ENCODE measurements around the gene SMC3. TPM values are rescaled to one million over a fixed set of nuclear protein-coding genes. Genes with fewer than 3 reads are reported as not detected.

Gene SMC3
- total RNA-seq, 1 donor from 2014 or later = 94.6 TPM

- Mint-ChIP-seq H3K27me3 (peaks cover 10% of the 10 kb centered on the region), H3K4me3 (ENCODE audit: low read depth) (no peak overlapping the region), H3K36me3 (ENCODE audit: insufficient read depth) (no peaks in the 10 kb centered on the region), H3K4me1 (ENCODE audit: low read depth) (peaks cover 2% of the 10 kb centered on the region), H3K9me3 (ENCODE audit: low read depth) (peaks cover 2% of the 10 kb centered on the region), H3K27ac (no peak overlapping the region)
- DNase-seq (ENCODE audit: low spot score, unreplicated experiment) = no peak
- TF ChIP-seq, protein P1, sequence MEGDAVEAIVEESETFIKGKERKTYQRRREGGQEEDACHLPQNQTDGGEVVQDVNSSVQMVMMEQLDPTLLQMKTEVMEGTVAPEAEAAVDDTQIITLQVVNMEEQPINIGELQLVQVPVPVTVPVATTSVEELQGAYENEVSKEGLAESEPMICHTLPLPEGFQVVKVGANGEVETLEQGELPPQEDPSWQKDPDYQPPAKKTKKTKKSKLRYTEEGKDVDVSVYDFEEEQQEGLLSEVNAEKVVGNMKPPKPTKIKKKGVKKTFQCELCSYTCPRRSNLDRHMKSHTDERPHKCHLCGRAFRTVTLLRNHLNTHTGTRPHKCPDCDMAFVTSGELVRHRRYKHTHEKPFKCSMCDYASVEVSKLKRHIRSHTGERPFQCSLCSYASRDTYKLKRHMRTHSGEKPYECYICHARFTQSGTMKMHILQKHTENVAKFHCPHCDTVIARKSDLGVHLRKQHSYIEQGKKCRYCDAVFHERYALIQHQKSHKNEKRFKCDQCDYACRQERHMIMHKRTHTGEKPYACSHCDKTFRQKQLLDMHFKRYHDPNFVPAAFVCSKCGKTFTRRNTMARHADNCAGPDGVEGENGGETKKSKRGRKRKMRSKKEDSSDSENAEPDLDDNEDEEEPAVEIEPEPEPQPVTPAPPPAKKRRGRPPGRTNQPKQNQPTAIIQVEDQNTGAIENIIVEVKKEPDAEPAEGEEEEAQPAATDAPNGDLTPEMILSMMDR (IDR thresholded peaks at IDR 0.05; ENCODE audit: unreplicated experiment) = no peak
Measured at GRCh38 chr10:110534571-110534970, 32.9 kb upstream of the SMC3 start.

DNA sequence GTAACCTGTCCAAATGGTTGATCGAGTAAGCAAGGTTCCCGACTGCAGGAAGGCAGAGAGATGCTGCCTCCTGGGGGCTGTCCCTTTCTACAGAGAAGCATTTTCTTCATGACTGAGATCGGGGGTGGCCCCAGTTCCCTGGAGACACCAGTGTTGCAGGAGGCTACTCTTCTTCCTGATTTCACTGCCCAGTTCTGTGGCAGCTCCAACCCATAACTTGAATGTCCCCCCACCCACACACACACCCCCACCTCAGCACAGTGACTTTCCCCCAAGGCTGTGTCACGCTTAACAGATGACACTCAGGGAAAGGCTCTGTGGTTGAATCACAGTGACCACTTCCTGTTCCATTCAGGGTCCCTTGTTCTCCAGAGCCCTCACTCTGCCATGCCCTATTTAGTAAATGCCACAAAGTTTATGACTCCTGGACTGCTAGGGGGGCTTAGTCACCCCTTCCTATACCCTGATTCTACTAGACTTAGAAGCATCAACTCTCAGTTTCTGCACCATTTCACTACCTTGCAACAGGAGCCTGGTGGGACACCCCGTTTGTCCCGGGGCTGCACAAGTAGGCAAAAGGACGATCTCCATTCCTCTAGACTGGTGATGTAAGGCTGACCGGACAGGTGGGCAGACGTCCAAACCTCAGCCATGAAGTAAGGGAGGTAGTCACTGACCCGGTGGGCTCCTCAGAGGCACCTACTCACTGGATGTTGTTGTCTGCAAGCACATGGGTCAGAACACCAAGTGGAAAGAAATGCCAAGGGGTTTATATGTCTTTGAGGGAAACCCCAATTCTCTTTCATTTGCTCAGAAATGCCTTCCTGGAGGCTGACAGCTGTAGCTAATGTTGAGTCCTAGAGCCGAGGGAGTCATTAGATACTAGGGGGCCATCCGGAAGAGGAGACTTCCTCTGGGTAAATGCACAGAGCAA, 31.3 kb upstream of the SMC3 start:
- Mint-ChIP-seq H3K27me3 (peaks cover 3% of the 10 kb centered on the region), H3K36me3 (ENCODE audit: insufficient read depth) (no peaks in the 10 kb centered on the region), H3K27ac (no peak overlapping the region), H3K4me3 (ENCODE audit: low read depth) (no peak overlapping the region), H3K9me3 (ENCODE audit: low read depth) (peaks cover 2% of the 10 kb centered on the region), H3K4me1 (ENCODE audit: low read depth) (peaks cover 5% of the 10 kb centered on the region)
- TF ChIP-seq, protein P1 (IDR thresholded peaks at IDR 0.05; ENCODE audit: unreplicated experiment) = peak; percentile 18
- DNase-seq (ENCODE audit: low spot score, unreplicated experiment) = no peak

DNA sequence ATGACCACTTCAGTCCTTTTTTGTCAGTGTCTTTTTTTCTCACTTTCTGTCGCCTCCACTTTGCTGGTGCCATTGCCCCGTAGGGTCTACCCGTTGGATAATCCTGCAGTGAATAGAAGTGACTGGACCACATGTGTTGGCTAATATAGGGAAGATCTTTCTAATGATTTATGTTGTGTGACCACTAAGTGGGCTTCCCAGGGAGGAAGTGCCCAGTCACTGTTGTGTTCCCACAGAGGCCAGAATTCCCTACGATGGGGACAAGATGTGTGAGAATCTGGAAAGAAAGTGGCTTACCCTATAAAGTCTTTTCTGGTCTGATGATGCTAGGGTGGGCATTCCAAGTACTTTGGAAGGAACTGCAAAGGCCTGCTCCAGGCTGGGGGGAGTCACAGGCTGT, 28.4 kb upstream of the SMC3 start:
- no peak for DNase-seq (ENCODE audit: low spot score, unreplicated experiment)
- Mint-ChIP-seq H3K4me1 (ENCODE audit: low read depth) (peaks cover 5% of the 10 kb centered on the region), H3K27ac (no peak overlapping the region), H3K27me3 (no peaks in the 10 kb centered on the region), H3K36me3 (ENCODE audit: insufficient read depth) (no peaks in the 10 kb centered on the region), H3K9me3 (ENCODE audit: low read depth) (peaks cover 2% of the 10 kb centered on the region), H3K4me3 (ENCODE audit: low read depth) (no peak overlapping the region)
- TF ChIP-seq, protein P1 (IDR thresholded peaks at IDR 0.05; ENCODE audit: unreplicated experiment) = no peak

DNA sequence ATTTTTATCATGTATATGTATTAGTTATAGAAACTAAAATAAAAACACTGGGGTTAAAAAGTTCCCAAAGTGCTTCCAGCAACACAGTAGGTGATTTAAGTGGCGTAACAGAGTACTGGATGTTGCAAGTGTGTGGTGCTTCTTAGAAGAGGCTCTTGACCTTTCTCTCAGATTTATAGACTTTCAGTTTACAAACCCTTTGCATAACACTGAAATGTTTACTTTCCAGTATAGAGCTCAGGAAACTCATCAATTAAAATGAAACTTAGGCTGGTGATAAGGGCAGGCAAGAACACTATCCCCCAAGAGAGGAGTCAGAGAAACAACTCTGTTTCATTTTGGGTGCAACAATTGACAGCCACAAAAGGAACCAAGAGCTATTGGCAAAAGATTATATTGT, 27.5 kb upstream of the SMC3 start:
- TF ChIP-seq, protein P1 (IDR thresholded peaks at IDR 0.05; ENCODE audit: unreplicated experiment) = no peak
- Mint-ChIP-seq H3K9me3 (ENCODE audit: low read depth) (peaks cover 2% of the 10 kb centered on the region), H3K36me3 (ENCODE audit: insufficient read depth) (no peaks in the 10 kb centered on the region), H3K4me1 (ENCODE audit: low read depth) (peaks cover 5% of the 10 kb centered on the region), H3K27me3 (no peaks in the 10 kb centered on the region), H3K27ac (peak overlapping the region; percentile 79), H3K4me3 (ENCODE audit: low read depth) (no peak overlapping the region)
- no peak for DNase-seq (ENCODE audit: low spot score, unreplicated experiment)

DNA sequence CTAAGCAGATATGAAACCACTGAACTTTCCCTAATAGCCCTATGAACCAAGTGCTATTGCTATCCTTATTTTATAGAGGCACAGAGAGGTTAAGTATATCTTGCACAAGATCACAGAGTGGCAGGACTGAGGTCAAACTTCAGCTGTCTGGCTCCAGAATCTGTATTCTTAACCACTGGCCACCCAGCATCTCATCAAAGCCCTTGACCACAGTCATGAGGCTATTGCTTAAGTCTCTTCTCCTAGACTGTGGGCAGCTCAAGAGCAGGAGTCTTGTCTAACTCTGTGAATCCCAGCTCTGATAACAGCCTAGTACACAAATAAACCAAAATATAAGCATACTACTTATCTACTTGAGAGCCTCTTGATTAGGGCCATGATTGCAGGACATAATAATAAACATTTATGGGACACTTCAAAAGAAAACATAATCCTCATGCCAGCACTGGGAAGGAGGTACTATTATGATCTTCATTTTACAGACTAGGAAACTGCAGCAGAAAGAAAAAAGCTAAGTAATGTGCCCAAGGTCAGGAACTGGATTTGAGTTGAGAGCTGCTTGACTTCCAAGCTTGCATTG, 22.4 kb upstream of the SMC3 start:
- H3K9me3 Mint-ChIP-seq (ENCODE audit: low read depth) = no peaks in the 10 kb centered on the region
- no peaks in the 10 kb centered on the region for H3K27me3 Mint-ChIP-seq
- H3K4me3 Mint-ChIP-seq (ENCODE audit: low read depth) = no peak overlapping the region
- peaks cover 21% of the 10 kb centered on the region for H3K4me1 Mint-ChIP-seq (ENCODE audit: low read depth)
- TF ChIP-seq, protein P1 (IDR thresholded peaks at IDR 0.05; ENCODE audit: unreplicated experiment) = no peak
- H3K27ac Mint-ChIP-seq = no peak overlapping the region
- no peaks in the 10 kb centered on the region for H3K36me3 Mint-ChIP-seq (ENCODE audit: insufficient read depth)
- DNase-seq (ENCODE audit: low spot score, unreplicated experiment) = no peak
